Measurements from ENCODE around the gene EYA2. TPM values are rescaled to one million over a fixed set of nuclear protein-coding genes. Genes with fewer than 3 reads are reported as not detected.

Gene EYA2
- total and polyA plus RNA-seq, 2 of the 4 experiments (the other 2 are of a cell fraction) = 2.3 to 5.4 TPM

DNA sequence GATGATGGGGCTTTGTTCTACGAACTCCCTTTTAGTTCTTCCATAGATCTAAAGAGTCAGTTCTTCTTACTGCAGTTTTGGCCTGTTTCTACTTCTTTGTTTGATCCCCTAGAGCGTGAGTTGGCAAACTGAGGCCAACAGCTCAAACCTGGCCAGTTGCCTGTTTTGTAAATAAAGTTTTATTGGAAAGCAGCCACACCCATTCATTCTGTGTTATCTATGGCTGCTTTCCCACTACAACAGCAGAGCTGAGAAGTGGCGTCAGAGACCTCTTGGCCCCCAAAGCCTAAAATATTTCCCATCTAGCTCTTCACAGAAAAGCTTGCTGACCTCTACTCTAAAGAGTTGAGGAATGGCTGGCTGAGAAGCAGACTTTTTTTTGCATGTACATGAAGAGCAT lies 52.2 kb downstream of the EYA2 start:
- in situ Hi-C loops (cut with MboI; ENCODE audit: low sequenced_read_pairs) = no loop called here
- H3K56ac ChIP-seq (ENCODE audit: extremely low read depth, insufficient read depth, low read length) = no peak overlapping the region
- CTCF ChIA-PET = interaction anchor here (1.0 kb wide), 1 partner anchor 103 kb away, joined by 3 read pairs; no protein-coding TSS in a partner anchor

More for the DNA sequence above, 52.2 kb downstream of the EYA2 start:
- no peak overlapping the region for H4K5ac ChIP-seq (ENCODE audit: low read depth, low read length)
- no peak overlapping the region for H3K14ac ChIP-seq (replicated peaks; ENCODE audit: low read depth, low read length)
- no peak overlapping the region for H2AK9ac ChIP-seq (replicated peaks; ENCODE audit: low read depth, low read length, poor library complexity)
- no peak overlapping the region for H2BK20ac ChIP-seq (ENCODE audit: low read depth, low read length)
- H3K18ac ChIP-seq (ENCODE audit: low read depth, low read length) = no peak overlapping the region
- H4K91ac ChIP-seq (ENCODE audit: insufficient read depth, low read depth, low read length) = no peak overlapping the region
- H3K27me3 ChIP-seq (ENCODE audit: control insufficient read depth, insufficient read depth, low read length) = no peaks in the 10 kb centered on the region
- intact Hi-C loops (cut with micrococcal nuclease) = no loop called here
- H3K27ac ChIP-seq (ENCODE audit: insufficient read depth, low read length) = no peak overlapping the region
- no peaks in the 10 kb centered on the region for H4K20me1 ChIP-seq (ENCODE audit: insufficient read depth, low read length)
- no peak overlapping the region for H2BK15ac ChIP-seq (ENCODE audit: low read depth, low read length)
- H4K8ac ChIP-seq (ENCODE audit: low read depth in 2 of 2, low read length in 2 of 2) = no peak overlapping the region
- H3K79me1 ChIP-seq (ENCODE audit: low read depth in 1 of 2, low read length in 2 of 2) = peaks cover 4 to 6% of the 10 kb centered on the region in 2 experiments; a peak in 1 of 4 replicates
- H3K9me3 ChIP-seq (ENCODE audit: control insufficient read depth, insufficient read depth, low read length) = no peaks in the 10 kb centered on the region
- 0 out of 2 replicates have a peak, but pooled peaks cover 4% of the 10 kb centered on the region for H3K9me1 ChIP-seq (ENCODE audit: insufficient read depth, low read length)
- POLR2A ChIA-PET (ENCODE audit: unreplicated experiment) = no interaction called here
- no CpG with 5 or more reads among the region's 3 CpGs for WGBS, 2 experiments (ENCODE audit: extremely low coverage in 2 of 2, insufficient read length in 1 of 2)
- H3K4me3 ChIP-seq (ENCODE audit: insufficient read depth, low read depth, low read length) = no peak overlapping the region
- TF ChIP-seq BHLHE40 (IDR thresholded peaks at IDR 0.05; ENCODE audit: low read depth, low read length) (no peak), CEBPB (IDR thresholded peaks at IDR 0.05; ENCODE audit: low read depth, low read length) (no peak), MAFK (IDR thresholded peaks at IDR 0.05; ENCODE audit: low read depth, low read length) (no peak), RAD21 (IDR thresholded peaks at IDR 0.05; ENCODE audit: low read length) (no peak), MAZ (IDR thresholded peaks at IDR 0.05; ENCODE audit: borderline replicate concordance, low read depth, low read length) (no peak), RCOR1 (IDR thresholded peaks at IDR 0.05; ENCODE audit: insufficient replicate concordance, low read length) (no peak), RFX5 (IDR thresholded peaks at IDR 0.05; ENCODE audit: low read depth, low read length) (no peak), CHD1 (IDR thresholded peaks at IDR 0.05; ENCODE audit: low read depth, low read length) (no peak), NFE2L2 (IDR thresholded peaks at IDR 0.05; ENCODE audit: low read depth, low read length) (no peak), MXI1 (IDR thresholded peaks at IDR 0.05; ENCODE audit: borderline replicate concordance, low read depth, low read length) (no peak), SMC3 (IDR thresholded peaks at IDR 0.05; ENCODE audit: low read depth, low read length) (no peak), POLR2A (IDR thresholded peaks at IDR 0.05; ENCODE audit: low read depth, low read length) (no peak), FOS (IDR thresholded peaks at IDR 0.05; ENCODE audit: low read depth, low read length) (no peak)
- TF ChIP-seq, protein P1, sequence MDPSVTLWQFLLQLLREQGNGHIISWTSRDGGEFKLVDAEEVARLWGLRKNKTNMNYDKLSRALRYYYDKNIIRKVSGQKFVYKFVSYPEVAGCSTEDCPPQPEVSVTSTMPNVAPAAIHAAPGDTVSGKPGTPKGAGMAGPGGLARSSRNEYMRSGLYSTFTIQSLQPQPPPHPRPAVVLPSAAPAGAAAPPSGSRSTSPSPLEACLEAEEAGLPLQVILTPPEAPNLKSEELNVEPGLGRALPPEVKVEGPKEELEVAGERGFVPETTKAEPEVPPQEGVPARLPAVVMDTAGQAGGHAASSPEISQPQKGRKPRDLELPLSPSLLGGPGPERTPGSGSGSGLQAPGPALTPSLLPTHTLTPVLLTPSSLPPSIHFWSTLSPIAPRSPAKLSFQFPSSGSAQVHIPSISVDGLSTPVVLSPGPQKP (IDR thresholded peaks at IDR 0.05; ENCODE audit: borderline replicate concordance, low read depth, low read length) = no peak
- TF ChIP-seq, protein P2, sequence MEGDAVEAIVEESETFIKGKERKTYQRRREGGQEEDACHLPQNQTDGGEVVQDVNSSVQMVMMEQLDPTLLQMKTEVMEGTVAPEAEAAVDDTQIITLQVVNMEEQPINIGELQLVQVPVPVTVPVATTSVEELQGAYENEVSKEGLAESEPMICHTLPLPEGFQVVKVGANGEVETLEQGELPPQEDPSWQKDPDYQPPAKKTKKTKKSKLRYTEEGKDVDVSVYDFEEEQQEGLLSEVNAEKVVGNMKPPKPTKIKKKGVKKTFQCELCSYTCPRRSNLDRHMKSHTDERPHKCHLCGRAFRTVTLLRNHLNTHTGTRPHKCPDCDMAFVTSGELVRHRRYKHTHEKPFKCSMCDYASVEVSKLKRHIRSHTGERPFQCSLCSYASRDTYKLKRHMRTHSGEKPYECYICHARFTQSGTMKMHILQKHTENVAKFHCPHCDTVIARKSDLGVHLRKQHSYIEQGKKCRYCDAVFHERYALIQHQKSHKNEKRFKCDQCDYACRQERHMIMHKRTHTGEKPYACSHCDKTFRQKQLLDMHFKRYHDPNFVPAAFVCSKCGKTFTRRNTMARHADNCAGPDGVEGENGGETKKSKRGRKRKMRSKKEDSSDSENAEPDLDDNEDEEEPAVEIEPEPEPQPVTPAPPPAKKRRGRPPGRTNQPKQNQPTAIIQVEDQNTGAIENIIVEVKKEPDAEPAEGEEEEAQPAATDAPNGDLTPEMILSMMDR (conservative IDR thresholded peaks at IDR 0.05; ENCODE audit: low read depth, low read length) = no peak
- TF ChIP-seq, protein P3, sequence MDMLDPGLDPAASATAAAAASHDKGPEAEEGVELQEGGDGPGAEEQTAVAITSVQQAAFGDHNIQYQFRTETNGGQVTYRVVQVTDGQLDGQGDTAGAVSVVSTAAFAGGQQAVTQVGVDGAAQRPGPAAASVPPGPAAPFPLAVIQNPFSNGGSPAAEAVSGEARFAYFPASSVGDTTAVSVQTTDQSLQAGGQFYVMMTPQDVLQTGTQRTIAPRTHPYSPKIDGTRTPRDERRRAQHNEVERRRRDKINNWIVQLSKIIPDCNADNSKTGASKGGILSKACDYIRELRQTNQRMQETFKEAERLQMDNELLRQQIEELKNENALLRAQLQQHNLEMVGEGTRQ (IDR thresholded peaks at IDR 0.05; ENCODE audit: low read depth, low read length) = no peak
- peak; percentile 11 for DNase-seq
- H3K9ac ChIP-seq (ENCODE audit: low read depth, low read length) = no peak overlapping the region
- H2BK5ac ChIP-seq (ENCODE audit: low read depth, low read length, poor library complexity, severe bottlenecking) = no peak overlapping the region
- ATAC-seq (ENCODE audit: low read depth) = no peak
- no peaks in the 10 kb centered on the region for H3K36me3 ChIP-seq (ENCODE audit: control insufficient read depth, insufficient read depth, low read length)
- no peak overlapping the region for H3K23ac ChIP-seq (ENCODE audit: low read depth, low read length)
- no peak overlapping the region for H2AFZ ChIP-seq (replicated peaks; ENCODE audit: low read length, poor library complexity)
- H3K4me2 ChIP-seq (ENCODE audit: low read depth, low read length) = no peak overlapping the region
- no peak overlapping the region for H2AK5ac ChIP-seq (ENCODE audit: low read depth, low read length)
- peaks cover 5% of the 10 kb centered on the region for H3K4me1 ChIP-seq (ENCODE audit: control insufficient read depth, insufficient read depth, low read length)
- no peak overlapping the region for H2BK120ac ChIP-seq (ENCODE audit: low read depth, low read length)
- BruUV-seq (replicated peaks) = no TSS peak
- no peak overlapping the region for H3K4ac ChIP-seq (ENCODE audit: low read depth, low read length)
- dilution Hi-C loops (cut with HindIII; ENCODE audit: low sequenced_read_pairs, unreplicated experiment) = no loop called here

Data from IMR-90 (cell line).